Hepatocyte (in vitro differentiated cells): ENCODE results near the gene TSPAN31. TPM values are rescaled to one million over a fixed set of nuclear protein-coding genes. Genes with fewer than 3 reads are reported as not detected.

Source experiments
- DNase-seq: peaks from one replicate; pipeline ENCODE4 v3.0.0-alpha.2; 2016; ENCODE audit warnings: low spot score
- H2AFZ ChIP-seq: fragments of 200-600 bp; sonication (generic); 2 replicates; pipeline ENCODE4 v1.6.0; 2016; ENCODE audit warnings: antibody characterized with exemption, mild to moderate bottlenecking
- H3K27ac ChIP-seq: fragments of 200-600 bp; sonication (generic); 2 replicates; pipeline ENCODE4 v1.5.1; 2016; ENCODE audit warnings: mild to moderate bottlenecking
- H3K27me3 ChIP-seq: fragments of 200-600 bp; sonication (generic); 2 replicates; pipeline ENCODE4 v1.6.1; 2016
- H3K36me3 ChIP-seq: fragments of 200-600 bp; sonication (generic); replicated peaks from 2 replicates; pipeline ENCODE4 v1.5.1; 2016; ENCODE audit warnings: low read depth; ENCODE audit not compliant: insufficient read depth
- H3K4me1 ChIP-seq: fragments of 200-600 bp; sonication (generic); 2 replicates; pipeline ENCODE4 v1.5.1; 2016; ENCODE audit warnings: mild to moderate bottlenecking, moderate library complexity; ENCODE audit not compliant: insufficient read depth
- H3K4me2 ChIP-seq: fragments of 200-600 bp; sonication (generic); 2 replicates; pipeline ENCODE4 v1.6.0; 2016
- H3K4me3 ChIP-seq: fragments of 200-600 bp; sonication (generic); 2 replicates; pipeline ENCODE4 v1.5.1; 2016; ENCODE audit warnings: mild to moderate bottlenecking
- H3K79me2 ChIP-seq: fragments of 200-600 bp; sonication (generic); 2 replicates; pipeline ENCODE4 v1.6.0; 2017; ENCODE audit warnings: mild to moderate bottlenecking
- H3K9me2 ChIP-seq: fragments of 200-600 bp; sonication (generic); replicated peaks from 2 replicates; pipeline ENCODE4 v1.6.0; 2017; ENCODE audit warnings: mild to moderate bottlenecking; ENCODE audit not compliant: insufficient read depth
- H3K9me3 ChIP-seq: fragments of 200-600 bp; sonication (generic); 2 replicates; pipeline ENCODE4 v1.5.1; 2016; ENCODE audit warnings: low read depth, mild to moderate bottlenecking
- H4K20me1 ChIP-seq: fragments of 200-600 bp; sonication (generic); 2 replicates; pipeline ENCODE4 v1.6.0; 2016; ENCODE audit warnings: mild to moderate bottlenecking; ENCODE audit not compliant: insufficient read depth, poor library complexity, severe bottlenecking
- CTCF ChIP-seq: fragments of 200-600 bp; sonication (generic); IDR thresholded peaks from 2 replicates; pipeline ENCODE4 v1.5.1; 2016; ENCODE audit warnings: antibody characterized with exemption, mild to moderate bottlenecking; ENCODE audit not compliant: poor library complexity
- EZH2 ChIP-seq: fragments of 200-600 bp; sonication (generic); IDR thresholded peaks from 2 replicates; pipeline ENCODE4 v1.6.1; 2016; ENCODE audit warnings: antibody characterized with exemption, mild to moderate bottlenecking, borderline replicate concordance
- EZH2phosphoT487 ChIP-seq: fragments of 200-600 bp; sonication (generic); IDR thresholded peaks from one replicate; pipeline ENCODE4 v1.6.1; 2018; ENCODE audit warnings: antibody characterized with exemption, mild to moderate bottlenecking, low read depth, moderate library complexity; ENCODE audit not compliant: unreplicated experiment, severe bottlenecking
- WGBS: methylation state at CpG from one replicate; pipeline ENCODE4 v1.1.6; 2016; ENCODE audit warnings: low lambda C conversion rate; ENCODE audit errors: missing lambda C conversion rate; 5-methylcytosine and 5-hydroxymethylcytosine counted together
- polyA plus RNA-seq: library from polyadenylated mRNA; unstranded; fragments of >200 nt; fragmentation: Nextera tagmentation; extraction: Ambion mirVana; gene quantifications from 2 replicates; pipeline ENCODE4 v1.2.1, GENCODE V29; 2016
- total RNA-seq: library from RNA; depleted of rRNA; stranded (reverse); fragments of >200 nt; gene quantifications from 2 replicates; pipeline ENCODE4 v1.2.3, GENCODE V29; 2014

TSPAN31 gene
- total and polyA plus RNA-seq, 2 experiments from 2014 or later, result 69.2 to 81.3 TPM

- Histone ChIP-seq H3K4me1 (peaks cover 5% of the 10 kb centered on the region), H3K36me3 (peaks cover 3% of the 10 kb centered on the region), H3K79me2 (peaks cover 21% of the 10 kb centered on the region), H3K27ac (peak overlapping the region; percentile 97), H3K9me3 (no peaks in the 10 kb centered on the region), H2AFZ (no peak overlapping the region), H3K9me2 (no peaks in the 10 kb centered on the region), H3K4me2 (peak overlapping the region; percentile 76), H3K27me3 (peaks cover 30% of the 10 kb centered on the region), H3K4me3 (peak overlapping the region; percentile 58), H4K20me1 (no peaks in the 10 kb centered on the region)
- 54% methylated on average over 8 of the region's 8 CpGs for WGBS
- no peak for TF ChIP-seq EZH2phosphoT487
- TF ChIP-seq CTCF, result no peak
- TF ChIP-seq EZH2, result no peak
- no peak for DNase-seq
These were observed 644 bp downstream of the TSPAN31 start for GRCh38 chr12:57745485-57745881.

- peak overlapping the region; percentile 76 for H3K4me2 ChIP-seq
- TF ChIP-seq EZH2 (no peak), EZH2phosphoT487 (no peak), CTCF (no peak)
- WGBS, result 99% methylated on average over 3 of the region's 3 CpGs
- peaks cover 25% of the 10 kb centered on the region for H3K27me3 ChIP-seq
- peak overlapping the region; percentile 97 for H3K27ac ChIP-seq
- H4K20me1 ChIP-seq, result no peaks in the 10 kb centered on the region
- H3K9me2 ChIP-seq, result no peaks in the 10 kb centered on the region
- no peaks in the 10 kb centered on the region for H3K9me3 ChIP-seq
- no peak for DNase-seq
- H3K4me3 ChIP-seq, result no peak overlapping the region
- peaks cover 27% of the 10 kb centered on the region for H3K79me2 ChIP-seq
- no peak overlapping the region for H2AFZ ChIP-seq
- H3K36me3 ChIP-seq, result peaks cover 3% of the 10 kb centered on the region
- H3K4me1 ChIP-seq, result peaks cover 10% of the 10 kb centered on the region
These were observed 1.2 kb downstream of the TSPAN31 start for GRCh38 chr12:57746025-57746424.

- no peak for DNase-seq
- no peak for TF ChIP-seq EZH2phosphoT487
- TF ChIP-seq CTCF, result no peak
- TF ChIP-seq EZH2, result no peak
- 92% methylated on average over 5 of the region's 5 CpGs for WGBS
- peaks cover 35% of the 10 kb centered on the region for H3K79me2 ChIP-seq
- no peak overlapping the region for H3K4me2 ChIP-seq
- H3K4me3 ChIP-seq, result no peak overlapping the region
- H3K4me1 ChIP-seq, result peaks cover 25% of the 10 kb centered on the region
- H3K9me2 ChIP-seq, result no peaks in the 10 kb centered on the region
- no peaks in the 10 kb centered on the region for H4K20me1 ChIP-seq
- H2AFZ ChIP-seq, result no peak overlapping the region
- no peak overlapping the region for H3K27ac ChIP-seq
- no peaks in the 10 kb centered on the region for H3K27me3 ChIP-seq
- peaks cover 3% of the 10 kb centered on the region for H3K36me3 ChIP-seq
- H3K9me3 ChIP-seq, result no peaks in the 10 kb centered on the region
These were observed 4.2 kb downstream of the TSPAN31 start for GRCh38 chr12:57749061-57749460.
